ENCODE results near the gene FGFR3. TPM values are rescaled to one million over a fixed set of nuclear protein-coding genes. Genes with fewer than 3 reads are reported as not detected.

Gene FGFR3
- total RNA-seq, 1 donor from 2014 or later = 11.3 TPM

- Mint-ChIP-seq H3K36me3 (ENCODE audit: unreplicated experiment) (no peaks in the 10 kb centered on the region), H3K4me3 (ENCODE audit: unreplicated experiment) (no peak overlapping the region), H3K9me3 (ENCODE audit: unreplicated experiment) (peaks cover 2% of the 10 kb centered on the region), H3K27me3 (ENCODE audit: unreplicated experiment) (no peaks in the 10 kb centered on the region), H3K27ac (ENCODE audit: unreplicated experiment) (no peak overlapping the region), H3K4me1 (ENCODE audit: low read depth, unreplicated experiment) (no peaks in the 10 kb centered on the region)
- no peak for DNase-seq
- TF ChIP-seq, protein P1, sequence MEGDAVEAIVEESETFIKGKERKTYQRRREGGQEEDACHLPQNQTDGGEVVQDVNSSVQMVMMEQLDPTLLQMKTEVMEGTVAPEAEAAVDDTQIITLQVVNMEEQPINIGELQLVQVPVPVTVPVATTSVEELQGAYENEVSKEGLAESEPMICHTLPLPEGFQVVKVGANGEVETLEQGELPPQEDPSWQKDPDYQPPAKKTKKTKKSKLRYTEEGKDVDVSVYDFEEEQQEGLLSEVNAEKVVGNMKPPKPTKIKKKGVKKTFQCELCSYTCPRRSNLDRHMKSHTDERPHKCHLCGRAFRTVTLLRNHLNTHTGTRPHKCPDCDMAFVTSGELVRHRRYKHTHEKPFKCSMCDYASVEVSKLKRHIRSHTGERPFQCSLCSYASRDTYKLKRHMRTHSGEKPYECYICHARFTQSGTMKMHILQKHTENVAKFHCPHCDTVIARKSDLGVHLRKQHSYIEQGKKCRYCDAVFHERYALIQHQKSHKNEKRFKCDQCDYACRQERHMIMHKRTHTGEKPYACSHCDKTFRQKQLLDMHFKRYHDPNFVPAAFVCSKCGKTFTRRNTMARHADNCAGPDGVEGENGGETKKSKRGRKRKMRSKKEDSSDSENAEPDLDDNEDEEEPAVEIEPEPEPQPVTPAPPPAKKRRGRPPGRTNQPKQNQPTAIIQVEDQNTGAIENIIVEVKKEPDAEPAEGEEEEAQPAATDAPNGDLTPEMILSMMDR (IDR thresholded peaks at IDR 0.05; ENCODE audit: partially characterized antibody, unreplicated experiment) = no peak
Observed at GRCh38 chr4:1784395-1784788, 8.7 kb upstream of the FGFR3 start.

DNA sequence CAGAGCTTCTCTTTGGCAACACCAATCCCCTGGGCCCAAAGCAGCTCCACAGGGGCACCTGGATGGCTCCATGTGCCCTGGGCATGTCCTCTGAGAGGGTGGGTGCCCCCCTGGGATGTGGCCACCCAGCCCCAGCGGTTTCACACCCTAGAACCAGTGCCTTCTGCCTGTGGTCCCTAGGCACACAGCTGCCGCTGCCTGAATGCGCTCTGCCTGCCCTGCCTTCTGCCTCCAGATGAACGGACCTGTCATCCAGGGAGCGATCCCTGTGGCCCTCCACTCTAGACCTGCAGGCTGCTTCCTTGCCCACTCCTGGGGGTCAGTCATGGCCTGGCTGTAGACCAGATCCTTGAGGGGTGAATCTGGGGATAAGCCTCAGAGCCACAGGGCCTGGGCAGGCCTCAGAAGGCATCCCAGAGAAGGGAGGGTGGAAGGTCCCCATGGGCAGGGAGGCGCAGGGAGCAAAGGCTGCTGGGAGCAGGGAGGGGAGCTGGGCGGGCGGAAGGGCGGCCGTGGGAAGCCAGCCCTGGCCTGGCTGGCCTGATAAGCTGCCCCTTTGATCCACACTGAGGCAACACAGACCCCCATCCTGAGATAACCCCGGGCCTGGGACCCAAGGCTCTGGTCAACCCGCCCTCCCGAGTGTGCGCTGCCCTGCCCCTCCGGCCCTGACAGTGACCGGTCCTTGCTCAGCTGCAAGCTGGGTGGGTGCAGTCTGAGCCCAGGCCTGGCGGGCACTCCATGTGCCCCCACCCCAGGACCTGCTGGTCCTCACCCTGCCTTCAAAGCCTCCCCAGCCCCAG is 8.1 kb upstream of the FGFR3 start:
- Mint-ChIP-seq H3K4me3 (ENCODE audit: unreplicated experiment) (no peak overlapping the region), H3K4me1 (ENCODE audit: low read depth, unreplicated experiment) (no peaks in the 10 kb centered on the region)

GRCh38 chr4:1785592-1785991 is 7.5 kb upstream of the FGFR3 start:
- H3K9me3 Mint-ChIP-seq (ENCODE audit: unreplicated experiment) = peaks cover 2% of the 10 kb centered on the region

More for the DNA sequence above, 8.1 kb upstream of the FGFR3 start:
- H3K27ac Mint-ChIP-seq (ENCODE audit: unreplicated experiment) = no peak overlapping the region
- TF ChIP-seq, protein P1 (IDR thresholded peaks at IDR 0.05; ENCODE audit: partially characterized antibody, unreplicated experiment) = no peak
- no peak for DNase-seq
- peaks cover 2% of the 10 kb centered on the region for H3K9me3 Mint-ChIP-seq (ENCODE audit: unreplicated experiment)
- no peaks in the 10 kb centered on the region for H3K36me3 Mint-ChIP-seq (ENCODE audit: unreplicated experiment)
- no peaks in the 10 kb centered on the region for H3K27me3 Mint-ChIP-seq (ENCODE audit: unreplicated experiment)

GRCh38 chr4:1786544-1787362 is 6.3 kb upstream of the FGFR3 start:
- no peaks in the 10 kb centered on the region for H3K36me3 Mint-ChIP-seq (ENCODE audit: unreplicated experiment)
- no peaks in the 10 kb centered on the region for H3K4me1 Mint-ChIP-seq (ENCODE audit: low read depth, unreplicated experiment)
- no peak overlapping the region for H3K4me3 Mint-ChIP-seq (ENCODE audit: unreplicated experiment)
- H3K9me3 Mint-ChIP-seq (ENCODE audit: unreplicated experiment) = peaks cover 2% of the 10 kb centered on the region
- H3K27me3 Mint-ChIP-seq (ENCODE audit: unreplicated experiment) = peaks cover 4% of the 10 kb centered on the region
- TF ChIP-seq, protein P1 (IDR thresholded peaks at IDR 0.05; ENCODE audit: partially characterized antibody, unreplicated experiment) = no peak
- no peak for DNase-seq
- no peak overlapping the region for H3K27ac Mint-ChIP-seq (ENCODE audit: unreplicated experiment)

More at GRCh38 chr4:1785592-1785991, 7.5 kb upstream of the FGFR3 start:
- Mint-ChIP-seq H3K27ac (ENCODE audit: unreplicated experiment) (no peak overlapping the region), H3K4me1 (ENCODE audit: low read depth, unreplicated experiment) (no peaks in the 10 kb centered on the region), H3K36me3 (ENCODE audit: unreplicated experiment) (no peaks in the 10 kb centered on the region), H3K27me3 (ENCODE audit: unreplicated experiment) (no peaks in the 10 kb centered on the region), H3K4me3 (ENCODE audit: unreplicated experiment) (no peak overlapping the region)
- TF ChIP-seq, protein P1 (IDR thresholded peaks at IDR 0.05; ENCODE audit: partially characterized antibody, unreplicated experiment) = no peak
- DNase-seq = no peak
